Anterior cingulate cortex (tissue), 58 donors: ENCODE data around the gene MED13L.
"Not testable (repeated sequence)": the region's sequence is repeated elsewhere in the genome, so short reads cannot be mapped to it uniquely, and the experiment has no call there.

Source experiments
- DNase-seq, 58 donors: peaks; one replicate each; lab custom pipeline; 2025; lab: John Stamatoyannopoulos, UW

MED13L gene

GRCh38 chr12:116249938-116250337 is 27.6 kb downstream of the MED13L start:
- DNase-seq, result no peak

- no peak for DNase-seq
Observed at GRCh38 chr12:116248930-116249329, 28.6 kb downstream of the MED13L start.

GRCh38 chr12:116248433-116248832 is 29.1 kb downstream of the MED13L start:
- DNase-seq, result no peak

- no peak for DNase-seq
Observed at GRCh38 chr12:116247377-116247776, 30.1 kb downstream of the MED13L start.

- DNase-seq, result no peak
Observed at GRCh38 chr12:116246490-116247179, 30.9 kb downstream of the MED13L start.

GRCh38 chr12:116245189-116245588 is 32.3 kb downstream of the MED13L start:
- DNase-seq, result no peak

GRCh38 chr12:116244474-116245090 is 32.9 kb downstream of the MED13L start:
- DNase-seq, result no peak

GRCh38 chr12:116244001-116244400 is 33.5 kb downstream of the MED13L start:
- DNase-seq, result no peak

- DNase-seq, result no peak
Observed at GRCh38 chr12:116242740-116243139, 34.8 kb downstream of the MED13L start.

GRCh38 chr12:116241157-116241759 is 36.2 kb downstream of the MED13L start:
- DNase-seq, result no peak

GRCh38 chr12:116238570-116239119 is 38.8 kb downstream of the MED13L start:
- DNase-seq, result not testable (repeated sequence)

GRCh38 chr12:116238149-116238548 is 39.3 kb downstream of the MED13L start:
- DNase-seq, result no peak

GRCh38 chr12:116236976-116237375 is 40.5 kb downstream of the MED13L start:
- DNase-seq, result no peak

- peak in 27 of 58 donors; percentile 1 to 58 (median 21) for DNase-seq
Observed at GRCh38 chr12:116236148-116236731, 41.3 kb downstream of the MED13L start.

GRCh38 chr12:116234148-116234547 is 43.3 kb downstream of the MED13L start:
- DNase-seq, result not testable (repeated sequence)

GRCh38 chr12:116233669-116234068 is 43.8 kb downstream of the MED13L start:
- DNase-seq, result no peak

- no peak for DNase-seq
Observed at GRCh38 chr12:116227811-116228210, 49.7 kb downstream of the MED13L start.

- DNase-seq, result no peak
Observed at GRCh38 chr12:116226026-116226425, 51.5 kb downstream of the MED13L start.

- DNase-seq, result peak in 16 of 58 donors; percentile 3 to 75 (median 10)
Observed at GRCh38 chr12:116222358-116222757, 55.1 kb downstream of the MED13L start.

- DNase-seq, result no peak
Observed at GRCh38 chr12:116220756-116221155, 56.7 kb downstream of the MED13L start.
